CD4-positive, alpha-beta T cell (primary cell): Measurements from ENCODE around the gene ARHGAP10. TPM values are rescaled to one million over a fixed set of nuclear protein-coding genes. Genes with fewer than 3 reads are reported as not detected.

Experiments
- ATAC-seq: fragments of 200-7000 bp; cut with Tn5 transposase; one replicate; pipeline ENCODE4 v1.10.0; 2022; ENCODE audit warnings: mild to moderate bottlenecking; ENCODE audit not compliant: poor library complexity
- CTCF ChIA-PET: fragments of 350-600 bp; sonication (Branson Sonifier 250); formaldehyde crosslinking; loops from one replicate; lab custom pipeline; 2021; ENCODE audit warnings: antibody characterized with exemption, inconsistent platforms; lab: Charles Lee
- POLR2A ChIA-PET: fragments of 350-600 bp; sonication (Branson Sonifier 250); formaldehyde crosslinking; loops from one replicate; lab custom pipeline; 2021; ENCODE audit warnings: antibody characterized with exemption, inconsistent platforms; lab: Charles Lee
- DNase-seq, 14 experiments: peaks; one replicate each; pipeline ENCODE4 v3.0.0-alpha.2; 2013 to 2020; ENCODE audit warnings: mixed read lengths in 2 of 14
- H3K27ac ChIP-seq, 2 donors: one replicate each; pipeline versions ENCODE4 v1.5.1 to v1.7.0; 2013; ENCODE audit warnings: low read length in 2 of 2, low read depth in 1 of 2, mild to moderate bottlenecking in 1 of 2
- H3K27me3 ChIP-seq, 2 experiments: 1 replicate in 1 of 2; 2 replicates in 1 of 2; pipeline versions ENCODE4 v1.6.1 to v1.7.0; 2013; ENCODE audit warnings: low read length in 2 of 2, control low read depth in 1 of 2, mild to moderate bottlenecking in 1 of 2, moderate library complexity in 1 of 2; ENCODE audit not compliant: insufficient read depth in 2 of 2, control insufficient read depth in 1 of 2
- H3K36me3 ChIP-seq: one replicate; pipeline ENCODE4 v1.6.1; 2013; ENCODE audit warnings: low read length, control low read depth; ENCODE audit not compliant: insufficient read depth
- H3K4me1 ChIP-seq: one replicate; pipeline ENCODE4 v1.6.1; 2013; ENCODE audit warnings: low read length, control low read depth; ENCODE audit not compliant: insufficient read depth
- H3K4me3 ChIP-seq: one replicate; pipeline ENCODE4 v1.5.1; 2013; ENCODE audit warnings: mild to moderate bottlenecking, low read length, moderate library complexity
- H3K9me3 ChIP-seq, 2 experiments: 1 replicate in 1 of 2; 2 replicates in 1 of 2; pipeline versions ENCODE4 v1.6.1 to v1.7.0; 2013; ENCODE audit warnings: low read length in 2 of 2, mild to moderate bottlenecking in 2 of 2, control low read depth in 1 of 2, moderate library complexity in 1 of 2; ENCODE audit not compliant: control insufficient read depth in 1 of 2, insufficient read depth in 1 of 2
- H3K27ac Mint-ChIP-seq: one replicate; pipeline ENCODE4 v1.8.0; 2020; ENCODE audit warnings: mixed read lengths
- H3K27me3 Mint-ChIP-seq: one replicate; pipeline ENCODE4 v1.8.0; 2021; ENCODE audit warnings: mixed read lengths
- H3K36me3 Mint-ChIP-seq: one replicate; pipeline ENCODE4 v1.8.0; 2021; ENCODE audit warnings: low read depth, mixed read lengths
- H3K4me1 Mint-ChIP-seq: one replicate; pipeline ENCODE4 v1.8.0; 2021; ENCODE audit warnings: low read depth, mixed read lengths
- H3K4me3 Mint-ChIP-seq: one replicate; pipeline ENCODE4 v1.8.0; 2020; ENCODE audit warnings: mild to moderate bottlenecking, mixed read lengths
- H3K9me3 Mint-ChIP-seq: one replicate; pipeline ENCODE4 v1.8.0; 2020; ENCODE audit warnings: mixed read lengths
- intact Hi-C, 2 experiments: fragments of 100-400 bp; cut with DNase I in 1 of 2; cut with micrococcal nuclease in 1 of 2; formaldehyde crosslinking; loops; one replicate each; pipeline versions ENCODE4 v1.15.1 to v1.9.0; 2023 to 2025; cut with DNase I, micrococcal nuclease
- total RNA-seq, 174 experiments: library from RNA in 2 of 174; stranded (reverse) in 2 of 174; gene quantifications; one replicate each; pipeline ENCODE4 v1.2.3 and lab custom pipeline; 2021 to 2026
- TF ChIP-seq, protein P1 (sequence below): fragments of 200-600 bp; IDR thresholded peaks from one replicate; pipeline ENCODE4 v1.8.0; 2022; ENCODE audit warnings: antibody characterized with exemption, mild to moderate bottlenecking

ARHGAP10 gene
- total RNA-seq, 2 experiments from 2014 or later: 5.6 to 5.7 TPM

GRCh38 chr4:147739239-147739823 is 7.4 kb downstream of the ARHGAP10 start:
- Histone ChIP-seq H3K4me3 (no peak overlapping the region), H3K27me3 (no peaks in the 10 kb centered on the region), H3K4me1 (no peaks in the 10 kb centered on the region), H3K27ac (no peak overlapping the region), H3K36me3 (no peaks in the 10 kb centered on the region), H3K9me3 (no peaks in the 10 kb centered on the region)
- Mint-ChIP-seq H3K9me3 (no peaks in the 10 kb centered on the region), H3K4me3 (no peak overlapping the region), H3K27ac (no peak overlapping the region), H3K4me1 (peaks cover 20% of the 10 kb centered on the region), H3K27me3 (no peaks in the 10 kb centered on the region), H3K36me3 (no peaks in the 10 kb centered on the region)
- TF ChIP-seq, protein P1, sequence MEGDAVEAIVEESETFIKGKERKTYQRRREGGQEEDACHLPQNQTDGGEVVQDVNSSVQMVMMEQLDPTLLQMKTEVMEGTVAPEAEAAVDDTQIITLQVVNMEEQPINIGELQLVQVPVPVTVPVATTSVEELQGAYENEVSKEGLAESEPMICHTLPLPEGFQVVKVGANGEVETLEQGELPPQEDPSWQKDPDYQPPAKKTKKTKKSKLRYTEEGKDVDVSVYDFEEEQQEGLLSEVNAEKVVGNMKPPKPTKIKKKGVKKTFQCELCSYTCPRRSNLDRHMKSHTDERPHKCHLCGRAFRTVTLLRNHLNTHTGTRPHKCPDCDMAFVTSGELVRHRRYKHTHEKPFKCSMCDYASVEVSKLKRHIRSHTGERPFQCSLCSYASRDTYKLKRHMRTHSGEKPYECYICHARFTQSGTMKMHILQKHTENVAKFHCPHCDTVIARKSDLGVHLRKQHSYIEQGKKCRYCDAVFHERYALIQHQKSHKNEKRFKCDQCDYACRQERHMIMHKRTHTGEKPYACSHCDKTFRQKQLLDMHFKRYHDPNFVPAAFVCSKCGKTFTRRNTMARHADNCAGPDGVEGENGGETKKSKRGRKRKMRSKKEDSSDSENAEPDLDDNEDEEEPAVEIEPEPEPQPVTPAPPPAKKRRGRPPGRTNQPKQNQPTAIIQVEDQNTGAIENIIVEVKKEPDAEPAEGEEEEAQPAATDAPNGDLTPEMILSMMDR: no peak
- intact Hi-C loops: no loop called here
- CTCF ChIA-PET: interaction anchor here (0.7 kb wide), 1 partner anchor 10 kb away, joined by 3 read pairs; no protein-coding TSS in a partner anchor
- no peak for ATAC-seq
- DNase-seq: no peak
- POLR2A ChIA-PET: interaction anchor here (0.6 to 1.4 kb wide), 2 partner anchors 12 to 18 kb away, joined by 3 to 4 read pairs; no protein-coding TSS in a partner anchor

DNA sequence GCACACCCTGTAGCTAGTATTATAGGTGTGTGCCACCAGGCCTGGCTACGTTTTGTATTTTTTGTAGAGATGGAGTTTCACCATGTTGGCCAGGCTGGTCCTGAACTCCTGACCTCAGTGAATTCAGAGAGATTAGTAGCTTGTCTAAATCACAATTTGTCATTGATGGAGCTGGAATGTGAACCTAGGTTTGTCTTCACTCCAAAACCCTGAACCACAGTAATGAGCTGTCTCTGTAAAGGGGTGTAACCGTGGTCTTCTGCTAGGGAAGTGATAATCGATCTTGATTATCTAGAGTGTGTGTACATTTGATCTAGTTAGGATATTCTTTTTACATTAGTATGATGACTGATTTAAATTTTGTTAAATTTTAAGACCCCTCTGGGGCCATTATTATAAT is 8.3 kb downstream of the ARHGAP10 start:
- H3K9me3 ChIP-seq: no peaks in the 10 kb centered on the region
- ATAC-seq (no peak), DNase-seq (no peak)
- H3K9me3 Mint-ChIP-seq: no peaks in the 10 kb centered on the region
- H3K36me3 Mint-ChIP-seq: no peaks in the 10 kb centered on the region
- intact Hi-C loops: no loop called here
- TF ChIP-seq, protein P1: no peak
- H3K36me3 ChIP-seq: no peaks in the 10 kb centered on the region
- no peaks in the 10 kb centered on the region for H3K27me3 ChIP-seq
- no peak overlapping the region for H3K27ac ChIP-seq
- ChIA-PET CTCF (interaction anchor here (0.7 to 1.1 kb wide), 2 partner anchors 86 to 127 kb away, joined by 3 read pairs; no protein-coding TSS in a partner anchor), POLR2A (interaction anchor here (1.7 kb wide), 1 partner anchor 8 kb away, joined by 7 read pairs; the partner anchor contains the start of gene ARHGAP10)
- H3K27ac Mint-ChIP-seq: no peak overlapping the region
- no peaks in the 10 kb centered on the region for H3K4me1 ChIP-seq
- H3K4me1 Mint-ChIP-seq: peaks cover 19% of the 10 kb centered on the region
- no peak overlapping the region for H3K4me3 ChIP-seq
- no peaks in the 10 kb centered on the region for H3K27me3 Mint-ChIP-seq
- no peak overlapping the region for H3K4me3 Mint-ChIP-seq

GRCh38 chr4:147741190-147741788 is 9.4 kb downstream of the ARHGAP10 start:
- DNase-seq: no peak
- H3K27me3 Mint-ChIP-seq: no peaks in the 10 kb centered on the region
- Histone ChIP-seq H3K4me3 (no peak overlapping the region), H3K4me1 (no peaks in the 10 kb centered on the region), H3K27ac (no peak overlapping the region), H3K9me3 (no peaks in the 10 kb centered on the region), H3K27me3 (no peaks in the 10 kb centered on the region), H3K36me3 (no peaks in the 10 kb centered on the region)
- no peaks in the 10 kb centered on the region for H3K36me3 Mint-ChIP-seq
- no peak overlapping the region for H3K27ac Mint-ChIP-seq
- intact Hi-C loops: no loop called here
- H3K4me3 Mint-ChIP-seq: no peak overlapping the region
- TF ChIP-seq, protein P1: no peak
- CTCF ChIA-PET: interaction anchor here (1.1 kb wide), 1 partner anchor 126 kb away, joined by 3 read pairs; no protein-coding TSS in a partner anchor
- H3K9me3 Mint-ChIP-seq: no peaks in the 10 kb centered on the region
- H3K4me1 Mint-ChIP-seq: peaks cover 13% of the 10 kb centered on the region
- POLR2A ChIA-PET: interaction anchor here (0.5 to 1.7 kb wide), 2 partner anchors 9 to 14 kb away, joined by 3 to 7 read pairs; partner anchors contain the start of gene ARHGAP10
- ATAC-seq: no peak
